ENCODE results near the gene SERTAD3.
"Not testable (repeated sequence)": the region's sequence is repeated elsewhere in the genome, so short reads cannot be mapped to it uniquely, and the experiment has no call there.

SERTAD3 gene, protein sequence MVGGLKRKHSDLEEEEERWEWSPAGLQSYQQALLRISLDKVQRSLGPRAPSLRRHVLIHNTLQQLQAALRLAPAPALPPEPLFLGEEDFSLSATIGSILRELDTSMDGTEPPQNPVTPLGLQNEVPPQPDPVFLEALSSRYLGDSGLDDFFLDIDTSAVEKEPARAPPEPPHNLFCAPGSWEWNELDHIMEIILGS

DNA sequence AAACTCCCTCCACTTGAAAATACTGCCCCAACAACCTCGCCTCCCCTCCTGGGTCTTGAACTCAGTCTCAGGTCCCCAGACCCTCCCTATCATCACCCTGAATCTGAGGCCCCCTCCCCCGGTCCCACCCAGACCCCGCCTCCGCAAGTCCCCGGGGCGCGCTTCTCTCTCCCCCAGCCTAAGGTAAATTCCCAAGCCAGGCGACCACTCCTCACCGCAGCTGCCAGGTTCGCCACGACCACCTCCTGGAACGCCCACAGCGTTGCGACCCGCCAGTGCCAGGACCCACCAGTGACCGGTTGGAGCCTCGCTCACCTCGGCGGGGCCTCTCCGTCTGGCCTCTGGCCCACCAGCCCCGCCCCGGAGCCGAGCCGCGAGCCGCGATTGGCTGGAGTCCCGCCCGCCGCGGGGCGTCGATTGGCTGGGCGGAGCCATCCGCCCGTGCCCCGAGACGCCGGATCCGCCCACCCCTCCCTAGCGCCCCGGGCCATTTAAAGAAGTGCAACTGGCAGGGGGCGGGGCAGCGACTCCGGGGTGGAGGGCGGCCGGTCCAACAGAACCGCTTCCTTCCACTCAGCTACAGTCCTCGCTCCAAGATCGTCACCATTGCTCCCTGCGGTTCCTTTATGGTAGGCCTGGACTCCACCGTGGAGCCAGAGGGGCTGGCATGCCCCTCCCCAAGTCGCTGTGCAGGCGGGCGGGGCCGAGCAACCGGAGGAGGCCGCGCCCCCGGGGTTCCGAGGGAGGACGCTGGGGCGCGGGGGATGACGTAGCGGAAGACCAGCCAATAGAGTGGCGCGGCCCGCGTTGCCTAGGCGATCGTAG is at the start of gene SERTAD3:
Gene SERTAD3 (minus strand): TSS at position 336 of the 825 bp plus-strand sequence. CDS start 2,255 bp downstream, outside the sequence.
- peak; percentile 95 for DNase-seq

DNA sequence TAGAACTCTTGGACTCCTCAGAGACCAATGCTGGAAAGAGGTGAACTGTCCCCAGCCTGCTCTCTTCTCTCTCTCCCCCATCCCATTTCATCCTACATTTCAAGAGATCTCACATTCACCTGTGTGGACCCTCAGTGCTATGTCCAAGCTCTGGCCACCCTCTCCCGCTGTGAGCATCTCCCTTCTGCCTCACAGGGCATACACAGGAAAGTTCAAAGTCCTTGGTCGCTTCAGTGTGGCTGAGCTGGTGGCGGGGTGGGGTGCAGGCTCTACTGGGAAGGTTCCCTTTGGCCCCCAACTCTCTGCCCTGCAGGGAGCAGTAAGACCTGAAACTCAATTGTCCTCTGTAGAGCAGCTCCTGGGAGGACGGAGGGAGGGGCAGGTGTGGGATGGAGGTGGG is 49.6 kb upstream of the SERTAD3 start:
- no peak for DNase-seq

DNA sequence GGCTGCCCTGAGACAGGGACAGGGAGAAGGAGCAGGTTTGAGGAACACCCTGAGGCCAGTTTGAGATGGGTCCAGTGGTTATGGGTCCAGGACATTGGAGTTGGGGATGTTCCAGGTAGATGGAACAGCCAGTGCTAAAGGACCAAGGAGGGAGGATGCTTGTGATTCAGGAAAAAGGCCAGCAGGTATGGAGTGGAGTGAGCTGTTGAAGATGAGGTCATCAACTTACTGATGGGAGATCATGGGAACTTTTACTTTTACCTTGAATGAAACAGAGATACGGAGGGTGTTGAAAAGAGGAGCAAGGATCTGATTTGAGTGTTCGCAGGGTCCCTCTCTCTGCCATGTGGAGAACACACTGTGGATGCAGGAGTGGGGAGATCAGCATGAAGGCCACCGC is 48.1 kb upstream of the SERTAD3 start:
- no peak for DNase-seq

DNA sequence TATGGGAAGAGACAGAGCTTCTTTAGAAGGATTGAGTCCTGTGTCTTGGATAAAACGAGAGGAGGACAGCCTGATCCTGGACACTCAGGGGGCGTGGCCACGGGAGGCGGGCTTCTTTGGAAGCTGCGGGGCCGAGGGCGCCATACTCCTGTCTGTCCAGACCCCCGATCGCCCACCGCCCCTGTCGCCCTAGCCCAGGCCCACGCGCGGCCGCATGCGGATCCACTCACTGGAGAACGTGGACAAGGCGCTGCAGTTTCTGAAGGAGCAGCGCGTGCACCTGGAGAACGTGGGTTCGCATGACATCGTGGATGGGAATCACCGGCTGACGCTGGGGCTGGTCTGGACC is 45.7 kb upstream of the SERTAD3 start:
- no peak for DNase-seq

DNA sequence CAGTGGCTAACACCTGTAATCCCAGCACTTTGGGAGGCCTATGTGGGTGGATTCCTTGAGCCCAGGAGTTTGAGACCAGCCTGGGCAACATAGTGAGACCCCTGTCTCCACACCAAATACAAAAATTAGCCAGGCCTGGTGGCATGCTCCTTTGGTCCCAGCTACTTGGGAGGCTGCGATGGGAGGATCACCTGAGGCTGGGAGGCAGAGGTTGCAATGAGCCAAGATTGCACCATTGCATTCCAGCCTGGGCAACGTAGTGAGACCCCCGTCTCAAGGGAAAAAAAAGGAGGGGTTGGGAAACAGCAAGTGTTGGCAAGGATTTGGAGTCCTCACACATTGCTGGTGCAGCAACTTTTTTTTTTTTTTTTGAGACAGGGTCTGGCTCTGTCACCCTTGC is 41.9 kb upstream of the SERTAD3 start:
- DNase-seq: no peak

DNA sequence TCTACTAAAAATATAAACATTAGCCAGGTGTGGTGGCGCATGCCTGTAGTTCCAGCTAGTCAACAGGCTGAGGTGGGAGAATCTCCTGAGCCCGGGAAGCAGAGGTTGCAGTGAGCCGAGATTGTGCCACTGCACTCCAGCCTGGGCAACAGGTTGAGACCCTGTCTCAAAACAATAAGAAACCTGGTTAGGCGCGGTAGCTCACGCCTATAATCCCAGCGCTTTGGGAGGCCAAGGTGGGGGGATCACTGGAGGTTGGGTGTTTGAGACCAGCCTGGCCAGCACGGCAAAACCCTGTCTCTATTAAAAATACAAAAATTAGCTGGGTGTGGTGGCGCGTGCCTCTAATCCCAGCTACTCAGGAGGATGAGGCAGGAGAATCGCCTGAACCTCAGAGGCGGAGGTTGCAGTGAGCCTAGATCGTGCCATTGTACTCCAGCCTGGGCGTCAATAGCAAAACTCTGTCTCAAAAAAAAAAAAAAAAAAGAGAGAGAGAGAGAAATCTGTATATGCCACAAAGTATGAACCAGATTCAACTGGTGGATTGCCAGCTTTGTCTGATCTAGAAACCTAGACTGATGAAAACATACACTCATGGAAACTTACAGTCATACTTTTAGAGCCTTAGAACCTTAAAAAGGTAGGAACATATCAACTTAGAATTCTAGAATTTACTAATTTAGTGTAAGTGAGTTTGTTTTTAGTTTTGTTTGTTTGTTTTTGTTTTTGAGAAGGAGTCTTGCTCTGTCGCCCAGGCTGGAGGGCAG is 31.9 kb upstream of the SERTAD3 start:
- DNase-seq: not testable (repeated sequence)

DNA sequence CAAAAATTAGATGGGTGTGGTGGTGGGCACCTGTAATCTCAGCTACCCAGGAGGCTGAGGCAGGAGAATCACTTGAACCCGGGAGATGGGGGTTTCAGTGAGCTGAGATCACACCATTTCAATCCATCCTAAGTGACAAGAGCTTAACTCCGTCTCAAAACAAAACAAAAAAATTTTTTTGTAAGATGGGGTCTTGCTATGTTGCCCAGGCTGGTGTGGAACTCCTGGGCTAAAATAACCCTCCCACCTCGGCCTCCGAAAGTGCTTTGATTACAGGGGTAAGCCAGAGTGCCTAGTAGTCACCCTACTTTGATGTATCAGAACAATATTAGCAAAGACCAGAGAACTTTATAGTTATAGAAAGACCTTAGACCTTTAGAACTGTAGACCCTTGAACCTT is 30.6 kb upstream of the SERTAD3 start:
- DNase-seq: no peak

DNA sequence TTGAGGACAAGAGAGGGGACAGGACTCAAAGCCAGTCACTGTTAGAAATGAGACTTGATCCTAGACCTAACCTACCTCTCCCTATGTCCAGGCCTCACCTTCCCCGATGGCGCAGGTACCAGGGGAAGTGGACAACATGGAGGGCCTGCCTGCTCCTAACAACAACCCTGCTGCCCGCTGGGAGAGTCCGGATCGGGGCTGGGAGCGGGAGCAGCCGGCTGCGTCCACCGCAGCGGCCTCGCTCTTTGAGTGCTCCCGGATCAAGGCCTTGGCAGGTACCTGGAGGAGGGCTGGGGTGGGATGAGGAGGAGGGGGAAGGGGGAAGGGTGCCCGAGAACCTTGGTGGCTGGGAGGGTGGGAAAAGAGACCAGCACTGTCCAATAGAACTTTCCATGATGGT is 28.4 kb upstream of the SERTAD3 start:
- no peak for DNase-seq

DNA sequence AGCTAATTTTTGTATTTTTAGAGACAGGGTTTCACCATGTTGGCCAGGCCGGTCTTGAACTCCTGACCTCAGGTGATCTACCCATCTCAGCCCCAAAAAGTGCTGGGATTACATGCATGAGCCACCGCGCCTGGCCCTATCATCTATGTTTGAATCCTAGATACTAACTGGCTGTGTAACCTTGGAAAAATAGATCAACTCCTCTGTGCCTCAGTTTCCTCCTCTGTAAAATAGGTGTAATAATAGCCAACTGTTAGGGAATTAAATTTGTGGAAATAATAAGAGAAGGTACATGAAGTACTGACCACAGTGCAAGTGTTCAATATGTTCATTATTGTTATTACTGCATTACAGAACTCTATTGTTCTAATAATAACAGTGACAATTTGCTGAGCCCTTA is 27.0 kb upstream of the SERTAD3 start:
- DNase-seq: no peak

DNA sequence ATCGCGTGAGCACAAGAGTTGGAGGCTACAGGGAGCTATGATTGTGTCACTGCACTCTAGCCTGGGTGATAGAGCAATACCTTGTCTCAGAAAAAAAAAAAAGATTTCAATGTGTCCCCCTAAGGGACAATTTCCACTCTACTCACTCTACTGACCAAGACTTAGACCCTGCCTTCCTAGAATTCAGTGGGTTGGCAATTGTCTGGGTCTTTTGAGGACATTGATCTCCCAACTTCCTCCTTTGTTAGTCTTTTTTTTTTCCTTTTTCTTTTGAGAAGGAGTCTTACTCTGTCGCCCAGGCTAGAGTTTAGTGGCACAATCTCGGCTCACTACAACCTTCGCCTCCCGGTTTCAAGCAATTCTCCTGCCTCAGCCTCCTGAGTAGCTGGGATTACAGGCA is 24.9 kb upstream of the SERTAD3 start:
- no peak for DNase-seq

DNA sequence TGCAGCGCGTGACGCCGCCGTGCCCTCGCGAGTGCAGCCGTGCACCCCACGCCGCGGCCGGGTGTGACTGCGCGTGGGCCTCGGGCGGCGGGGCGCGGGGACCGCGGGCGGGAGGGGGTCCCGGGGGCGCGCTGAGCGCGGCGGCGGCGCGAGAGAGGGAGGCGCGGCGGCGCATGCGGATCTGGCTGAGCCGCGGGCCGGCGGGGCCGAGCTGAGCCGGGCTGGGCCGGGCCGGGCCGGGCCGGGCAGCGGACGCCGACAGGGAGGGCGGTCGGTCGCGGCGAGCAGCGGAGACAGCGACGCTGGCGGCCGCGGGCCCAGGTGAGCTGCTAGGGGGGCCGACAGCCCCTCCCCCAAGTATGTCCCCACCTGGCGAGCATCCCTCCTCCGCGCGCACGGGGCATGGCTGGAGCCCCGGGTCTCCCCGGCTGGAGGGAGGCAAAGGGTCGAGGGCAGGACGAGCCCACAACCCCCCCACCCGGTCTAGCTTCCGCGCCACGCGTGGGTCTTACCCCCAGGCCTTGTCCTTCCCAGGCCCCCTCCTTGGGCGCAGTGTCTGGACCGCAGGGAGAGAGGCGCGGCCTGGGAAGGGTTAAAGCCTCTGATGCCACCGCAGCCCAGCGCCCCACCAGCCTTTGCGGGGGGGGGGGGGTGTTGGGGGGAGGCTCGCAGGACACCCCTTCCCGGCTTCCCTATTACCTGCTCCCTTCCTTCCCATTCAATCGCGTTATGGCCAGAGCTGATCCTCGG is 23.0 kb upstream of the SERTAD3 start, which contains the start of gene SPTBN4:
Gene SPTBN4 (plus strand): TSS at position 17 of the 750 bp plus-strand sequence. CDS start 5,621 bp downstream, outside the sequence.
- no peak for DNase-seq

DNA sequence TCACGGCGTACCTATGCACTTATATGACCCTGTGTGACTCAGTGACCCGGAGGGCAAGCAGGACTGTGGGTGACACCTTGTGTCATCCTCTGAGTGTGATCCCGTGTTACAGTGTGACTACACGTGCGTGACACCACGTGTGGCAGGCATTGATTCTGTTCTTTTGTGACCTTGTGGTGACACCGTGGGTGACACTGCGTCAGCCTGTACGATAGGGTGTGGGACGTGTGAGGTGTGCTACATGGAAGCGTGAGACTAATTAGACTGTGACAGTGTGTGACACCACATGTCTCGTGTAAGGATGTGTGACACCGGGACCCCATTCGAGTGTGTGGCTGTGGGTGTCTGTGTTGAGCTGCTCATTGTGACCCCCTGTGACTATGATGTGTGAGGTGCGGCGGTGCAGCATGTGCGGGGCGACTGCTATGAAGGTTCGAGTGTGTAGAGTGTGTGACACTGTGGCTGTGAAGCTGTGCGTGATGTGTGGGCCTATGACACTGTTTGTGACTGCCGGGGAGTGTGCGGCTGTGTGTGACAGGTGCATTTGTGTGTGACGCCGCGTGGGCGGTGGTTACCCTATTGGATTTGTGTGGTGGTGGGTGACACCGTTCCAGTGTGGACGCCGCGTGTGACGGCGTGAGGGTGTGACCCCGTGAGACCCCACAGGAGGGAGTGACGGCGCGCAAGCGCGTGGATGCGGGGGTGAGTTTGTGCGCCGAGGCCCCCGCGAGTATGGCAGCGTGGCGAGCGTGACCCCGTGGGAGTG is 22.3 kb upstream of the SERTAD3 start:
- peak; percentile 71 to 81 for DNase-seq

DNA sequence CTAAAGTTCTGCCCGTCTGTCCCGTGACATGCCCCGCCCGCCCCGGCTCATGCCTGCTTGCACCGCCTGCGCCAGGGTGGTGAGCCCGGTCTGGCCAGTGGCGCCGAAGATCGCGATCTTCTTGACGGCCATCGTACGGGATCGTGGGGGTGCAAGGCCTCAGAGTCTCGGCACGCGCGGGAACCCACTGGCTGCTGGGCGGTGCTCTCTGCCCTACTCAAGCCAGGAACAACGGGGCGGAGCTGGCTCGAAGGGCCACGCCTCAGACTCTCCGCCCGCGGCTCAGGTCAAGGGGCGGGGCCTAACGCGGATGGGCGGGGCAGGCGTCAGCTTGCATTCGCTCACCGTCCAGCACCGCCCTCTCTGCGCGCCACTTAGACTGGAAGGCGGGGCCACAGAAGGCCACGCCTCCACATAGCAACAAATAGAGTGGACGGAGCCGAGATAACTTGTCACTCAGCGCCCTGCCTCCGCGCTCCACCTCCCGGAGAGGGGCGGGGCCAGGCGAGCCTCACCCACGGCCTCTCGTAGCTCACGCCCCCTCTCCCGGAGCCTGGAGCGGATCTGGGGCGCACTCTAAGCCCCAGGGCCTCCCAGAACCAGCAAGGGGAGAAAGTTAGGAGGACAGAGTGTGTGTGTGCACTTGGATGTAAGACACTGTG is 21.6 kb upstream of the SERTAD3 start, which contains the start of gene BLVRB:
Gene BLVRB (minus strand): TSS at position 189 of the 662 bp plus-strand sequence. CDS start 57 bp downstream, at position 132.
- peak; percentile 99 for DNase-seq

DNA sequence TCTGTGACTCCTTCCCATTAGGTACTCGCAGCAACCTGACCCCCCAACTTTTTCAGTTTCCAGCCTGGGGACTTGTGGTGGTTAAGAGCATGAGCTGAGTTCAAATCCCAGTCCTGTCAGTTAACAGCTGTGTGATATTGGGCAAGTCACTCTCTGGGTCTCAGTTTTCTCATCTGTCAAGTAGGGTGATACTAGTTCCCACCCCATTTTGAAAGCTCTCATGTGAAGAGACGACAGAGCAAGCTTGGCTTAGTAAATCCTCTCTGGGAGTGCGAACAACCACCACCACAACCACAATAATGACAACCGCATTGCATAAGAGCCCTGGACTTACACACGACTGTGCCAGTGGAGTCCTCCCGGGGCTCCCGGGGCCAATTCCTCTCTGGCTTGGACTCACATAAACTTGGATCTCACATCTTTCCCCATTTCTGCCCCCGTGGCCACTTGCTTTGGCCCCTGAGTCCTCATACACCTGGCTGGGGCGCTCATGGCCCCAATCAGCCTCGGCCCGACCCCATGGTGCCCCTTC is 21.0 kb upstream of the SERTAD3 start:
- DNase-seq: no peak

DNA sequence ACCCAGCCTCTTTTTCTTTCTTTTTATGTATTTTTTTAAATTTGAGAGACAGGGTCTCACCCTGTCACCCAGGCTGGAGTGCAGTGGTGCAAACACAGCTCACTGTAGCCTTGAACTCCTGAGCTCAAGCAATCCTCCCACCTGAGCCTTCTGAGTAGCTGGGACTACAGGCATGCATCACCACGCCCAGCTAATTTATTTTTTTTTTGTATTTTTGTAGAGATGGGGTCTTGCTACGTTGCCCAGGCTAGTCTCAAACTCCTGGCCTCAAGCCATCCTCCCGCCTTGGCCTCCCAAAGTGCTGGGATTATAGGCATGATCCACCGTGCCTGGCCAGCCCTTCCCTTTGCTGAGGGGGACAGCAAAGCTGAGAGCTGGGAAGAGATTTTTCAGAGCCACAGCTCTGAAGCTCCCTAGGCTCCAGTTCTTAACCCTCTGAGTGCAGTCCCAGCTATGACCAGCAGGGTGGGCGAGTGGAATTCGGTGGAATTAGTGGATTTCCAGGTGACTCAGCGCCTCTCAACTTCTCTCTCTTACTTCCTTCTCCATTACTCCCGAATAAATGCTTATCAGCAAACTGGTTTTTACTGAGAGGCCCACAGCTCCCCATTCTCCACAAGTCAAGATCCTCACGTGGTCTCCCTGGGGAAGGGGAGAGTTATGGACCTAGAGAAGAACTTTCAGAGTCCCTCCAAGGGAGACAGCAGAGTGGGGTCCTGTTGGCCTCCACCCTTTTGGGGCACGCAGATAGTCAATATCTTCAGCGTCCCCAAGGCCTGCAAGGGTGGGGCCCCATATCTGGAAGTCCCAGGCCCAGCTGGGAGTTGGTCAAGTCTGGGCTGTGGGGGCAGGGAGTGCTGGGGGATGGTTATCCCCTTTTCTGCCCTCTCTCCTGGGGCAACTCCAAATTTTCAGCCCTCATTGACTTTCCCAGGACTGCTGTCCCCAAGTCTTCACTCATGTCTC is 20.2 kb upstream of the SERTAD3 start:
- peak; percentile 77 to 79 for DNase-seq

DNA sequence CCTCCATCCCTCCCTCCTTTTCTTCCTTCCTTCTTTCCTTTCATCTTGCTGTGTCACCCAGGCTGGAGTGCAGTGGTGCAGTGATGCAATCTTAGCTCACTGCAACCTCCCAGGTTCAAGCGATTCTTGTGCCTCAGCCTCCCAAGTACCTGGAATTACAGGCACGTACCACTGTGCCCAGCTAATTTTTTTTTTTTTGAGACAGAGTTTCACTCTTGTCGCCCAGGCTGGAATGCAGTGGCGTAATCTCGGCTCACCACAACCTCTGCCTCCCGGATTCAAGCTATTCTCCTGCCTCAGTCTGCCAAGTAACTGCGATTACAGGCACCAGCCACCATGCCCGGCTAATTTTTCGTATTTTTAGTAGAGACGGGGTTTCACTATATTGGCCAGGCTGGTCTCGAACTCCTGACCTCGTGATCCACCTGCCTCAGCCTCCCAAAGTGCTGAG is 19.5 kb upstream of the SERTAD3 start:
- DNase-seq: not testable (repeated sequence)

DNA sequence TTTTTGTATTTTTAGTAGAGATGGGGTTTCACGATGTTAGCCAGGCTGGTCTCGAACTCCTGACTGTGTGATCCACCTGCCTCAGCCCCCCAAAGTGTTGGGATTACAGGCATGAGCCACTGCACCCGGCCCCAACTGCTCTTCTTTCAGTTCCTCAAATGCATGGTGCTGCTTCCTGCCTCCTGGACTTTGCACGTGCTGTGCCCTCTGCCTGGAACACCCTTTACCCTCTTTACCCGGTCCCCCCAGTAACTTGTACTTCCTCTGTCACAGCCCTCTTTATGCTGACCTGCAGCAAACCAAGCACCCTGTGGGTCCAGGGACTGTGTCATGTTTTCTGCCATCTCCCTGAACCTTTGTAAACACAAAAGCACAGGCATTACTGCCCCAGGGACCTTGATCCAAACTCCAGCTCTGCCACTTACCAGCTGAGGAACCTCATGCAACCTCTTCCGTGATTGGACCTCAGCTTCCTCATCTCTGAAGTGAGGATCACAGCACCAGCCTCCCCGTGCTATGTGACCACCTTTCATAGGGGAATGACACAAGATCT is 17.6 kb upstream of the SERTAD3 start:
- DNase-seq: no peak

DNA sequence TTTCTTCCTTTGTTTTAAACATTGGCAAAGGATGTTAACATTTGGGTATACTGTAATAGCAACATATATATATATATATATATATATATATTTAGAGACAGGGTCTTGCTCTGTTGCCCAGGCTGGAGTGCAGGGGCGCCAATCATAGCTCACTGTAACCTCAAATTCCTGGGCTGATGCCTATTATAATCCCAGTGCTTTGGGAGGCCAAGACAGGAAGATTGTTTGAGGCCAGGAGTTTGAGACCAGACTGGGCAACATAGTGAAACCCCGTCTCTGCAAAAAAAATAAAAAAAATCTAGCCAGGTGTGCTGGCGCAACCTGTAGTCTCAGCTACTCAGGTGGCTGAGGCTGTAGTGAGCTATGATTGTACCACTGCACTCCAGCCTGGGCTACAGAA is 16.1 kb upstream of the SERTAD3 start:
- no peak for DNase-seq

DNA sequence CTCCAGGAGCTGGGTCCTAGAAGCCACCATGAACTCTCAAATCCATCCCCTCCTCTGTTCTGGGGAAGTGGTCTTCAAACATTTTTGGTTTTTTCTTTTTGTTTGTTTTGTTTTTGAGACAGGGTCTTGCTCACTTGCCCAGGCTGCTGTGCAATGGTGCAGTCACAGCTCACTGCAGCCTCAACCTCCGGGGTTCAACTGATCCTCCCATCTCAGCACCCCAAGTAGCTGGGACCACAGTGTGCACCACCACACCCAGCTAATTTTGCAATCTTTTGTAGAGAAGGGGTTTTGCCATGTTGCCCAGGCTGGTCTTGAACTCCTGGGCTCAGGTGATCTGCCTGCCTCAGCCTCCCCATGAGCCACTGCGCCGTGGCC is 14.5 kb upstream of the SERTAD3 start:
- no peak for DNase-seq
